GM23248 (cell line): ENCODE measurements around the gene SBF2. TPM values are rescaled to one million over a fixed set of nuclear protein-coding genes. Genes with fewer than 3 reads are reported as not detected.

Source experiments
- DNase-seq: peaks from one replicate; pipeline ENCODE4 v3.0.0-alpha.2; 2015
- H2AFZ ChIP-seq: fragments of 200-600 bp; sonication (generic); 2 replicates; pipeline ENCODE4 v1.6.1; 2016; ENCODE audit warnings: antibody characterized with exemption
- H3F3A ChIP-seq: fragments of 200-600 bp; sonication (generic); 2 replicates; pipeline ENCODE4 v1.6.1; 2016; ENCODE audit warnings: mild to moderate bottlenecking, antibody characterized with exemption, mixed run types; ENCODE audit not compliant: insufficient read depth
- H3K27ac ChIP-seq: fragments of 200-600 bp; sonication (generic); 2 replicates; pipeline ENCODE4 v1.5.1; 2016; ENCODE audit warnings: mild to moderate bottlenecking
- H3K27me3 ChIP-seq: fragments of 200-600 bp; sonication (generic); replicated peaks from 2 replicates; pipeline ENCODE4 v1.6.1; 2016; ENCODE audit warnings: mild to moderate bottlenecking; ENCODE audit not compliant: insufficient read depth
- H3K36me3 ChIP-seq: fragments of 200-600 bp; sonication (generic); 2 replicates; pipeline ENCODE4 v1.6.1; 2016; ENCODE audit warnings: low read depth, mild to moderate bottlenecking
- H3K4me1 ChIP-seq: fragments of 200-600 bp; sonication (generic); 2 replicates; pipeline ENCODE4 v1.6.1; 2016; ENCODE audit warnings: mild to moderate bottlenecking; ENCODE audit not compliant: insufficient read depth
- H3K4me2 ChIP-seq: fragments of 200-600 bp; sonication (generic); one replicate; pipeline ENCODE4 v1.6.1; 2016; ENCODE audit warnings: mild to moderate bottlenecking; ENCODE audit not compliant: unreplicated experiment
- H3K4me3 ChIP-seq: fragments of 200-600 bp; sonication (generic); 2 replicates; pipeline ENCODE4 v1.5.1; 2016; ENCODE audit warnings: mild to moderate bottlenecking
- H3K79me2 ChIP-seq: fragments of 200-600 bp; sonication (generic); 2 replicates; pipeline ENCODE4 v1.6.1; 2016; ENCODE audit warnings: mild to moderate bottlenecking; ENCODE audit not compliant: insufficient read depth
- H3K9ac ChIP-seq: fragments of 200-600 bp; sonication (generic); 2 replicates; pipeline ENCODE4 v1.6.1; 2016; ENCODE audit warnings: mild to moderate bottlenecking
- H3K9me2 ChIP-seq: fragments of 200-600 bp; sonication (generic); 2 replicates; pipeline ENCODE4 v1.6.1; 2016; ENCODE audit warnings: mixed run types, mild to moderate bottlenecking, moderate library complexity; ENCODE audit not compliant: insufficient read depth
- H3K9me3 ChIP-seq: fragments of 200-600 bp; sonication (generic); one replicate; pipeline ENCODE4 v1.6.1; 2017; ENCODE audit warnings: low read depth
- H4K20me1 ChIP-seq: fragments of 200-600 bp; sonication (generic); 2 replicates; pipeline ENCODE4 v1.6.0; 2016; ENCODE audit not compliant: insufficient read depth
- EZH2 ChIP-seq: fragments of 200-600 bp; sonication (generic); IDR thresholded peaks from 2 replicates; pipeline ENCODE4 v1.6.1; 2018; ENCODE audit warnings: antibody characterized with exemption, mild to moderate bottlenecking; ENCODE audit not compliant: insufficient read depth, poor library complexity, severe bottlenecking
- EZH2phosphoT487 ChIP-seq: fragments of 200-600 bp; sonication (generic); IDR thresholded peaks from 2 replicates; pipeline ENCODE4 v1.6.1; 2018; ENCODE audit warnings: antibody characterized with exemption, moderate library complexity, mild to moderate bottlenecking, low read depth; ENCODE audit not compliant: insufficient read depth
- WGBS, 2 experiments: methylation state at CpG; one replicate each; pipeline ENCODE4 v1.1.6; 2015 to 2017; ENCODE audit warnings: low lambda C conversion rate in 2 of 2, low coverage in 1 of 2; ENCODE audit errors: missing lambda C conversion rate in 2 of 2; 5-methylcytosine and 5-hydroxymethylcytosine counted together
- in situ Hi-C: fragments of 300-500 bp; cut with MboI; formaldehyde crosslinking; loops from 2 replicates; pipeline ENCODE4 v1.15.0; 2020
- polyA plus RNA-seq: library from polyadenylated mRNA; unstranded; fragments of >200 nt; fragmentation: Nextera tagmentation; extraction: Ambion mirVana; gene quantifications from 2 replicates; pipeline ENCODE4 v1.2.1, GENCODE V29; 2016
- total RNA-seq: library from RNA; depleted of rRNA; stranded (reverse); fragments of >200 nt; shearing (Covaris generic); gene quantifications from 2 replicates; pipeline ENCODE4 v1.2.3, GENCODE V29; 2014

Gene SBF2
- total and polyA plus RNA-seq, 2 experiments from 2014 or later = 21.9 to 32.7 TPM

GRCh38 chr11:9862981-9863380 lies 431.0 kb downstream of the SBF2 start:
- peaks cover 14% of the 10 kb centered on the region; the same call in 1 of the 2 replicates for H3K79me2 ChIP-seq
- H3K9ac ChIP-seq = no peak overlapping the region
- H2AFZ ChIP-seq = 0 out of 2 replicates have a peak overlapping the region, but pooled peaks have one; percentile 12
- no peaks in the 10 kb centered on the region for H4K20me1 ChIP-seq
- no peak overlapping the region for H3K4me3 ChIP-seq
- WGBS, 2 experiments = 70 to 77% methylated on average over 2 of the region's 2 CpGs
- H3K4me1 ChIP-seq = peaks cover 27% of the 10 kb centered on the region
- H3F3A ChIP-seq = peaks cover 15% of the 10 kb centered on the region; the same call in 1 of the 2 replicates
- DNase-seq = no peak
- in situ Hi-C loops = no loop called here
- no peaks in the 10 kb centered on the region for H3K9me3 ChIP-seq
- no peaks in the 10 kb centered on the region for H3K36me3 ChIP-seq
- no peaks in the 10 kb centered on the region for H3K27me3 ChIP-seq
- H3K4me2 ChIP-seq = no peak overlapping the region
- H3K27ac ChIP-seq = no peak overlapping the region
- H3K9me2 ChIP-seq = no peaks in the 10 kb centered on the region
- TF ChIP-seq EZH2 (no peak), EZH2phosphoT487 (no peak)

- H3K4me1 ChIP-seq = peaks cover 32% of the 10 kb centered on the region
- 75 to 78% methylated on average over 4 of the region's 4 CpGs for WGBS, 2 experiments
- DNase-seq = peak; percentile 73
- peaks cover 14% of the 10 kb centered on the region; the same call in 1 of the 2 replicates for H3K79me2 ChIP-seq
- no peak overlapping the region for H3K4me3 ChIP-seq
- no peaks in the 10 kb centered on the region for H3K9me2 ChIP-seq
- H3K27ac ChIP-seq = no peak overlapping the region
- in situ Hi-C loops = no loop called here
- peaks cover 19% of the 10 kb centered on the region for H3F3A ChIP-seq
- H4K20me1 ChIP-seq = no peaks in the 10 kb centered on the region
- H3K4me2 ChIP-seq = no peak overlapping the region
- H3K9me3 ChIP-seq = no peaks in the 10 kb centered on the region
- no peaks in the 10 kb centered on the region for H3K36me3 ChIP-seq
- no peak overlapping the region for H2AFZ ChIP-seq
- H3K27me3 ChIP-seq = no peaks in the 10 kb centered on the region
- H3K9ac ChIP-seq = no peak overlapping the region
- TF ChIP-seq EZH2phosphoT487 = no peak
- TF ChIP-seq EZH2 = no peak
Measured at GRCh38 chr11:9861860-9862725, 431.9 kb downstream of the SBF2 start.

- H3K27me3 ChIP-seq = no peaks in the 10 kb centered on the region
- H3K9me3 ChIP-seq = no peaks in the 10 kb centered on the region
- H3K79me2 ChIP-seq = no peaks in the 10 kb centered on the region; the same call in 1 of the 2 replicates
- peak; percentile 64 for DNase-seq
- 68 to 76% methylated on average over 5 of the region's 5 CpGs for WGBS, 2 experiments
- no peaks in the 10 kb centered on the region for H4K20me1 ChIP-seq
- H3K36me3 ChIP-seq = 0 out of 2 replicates have a peak, but pooled peaks cover 2% of the 10 kb centered on the region
- in situ Hi-C loops = no loop called here
- peak overlapping the region; percentile 15; the same call in 1 of the 2 replicates for H3K9ac ChIP-seq
- no peak overlapping the region for H3K4me3 ChIP-seq
- TF ChIP-seq EZH2 (no peak), EZH2phosphoT487 (no peak)
- no peaks in the 10 kb centered on the region for H3K9me2 ChIP-seq
- peaks cover 41% of the 10 kb centered on the region for H3F3A ChIP-seq
- peak overlapping the region; percentile 3 for H3K4me2 ChIP-seq
- H3K4me1 ChIP-seq = peaks cover 51% of the 10 kb centered on the region
- no peak overlapping the region for H2AFZ ChIP-seq
- peak overlapping the region; percentile 72 for H3K27ac ChIP-seq
Measured at GRCh38 chr11:9859554-9860305, 434.3 kb downstream of the SBF2 start.

- Histone ChIP-seq H3K4me3 (no peak overlapping the region), H3K4me2 (peak overlapping the region; percentile 3), H3K9me2 (no peaks in the 10 kb centered on the region), H3F3A (peaks cover 48% of the 10 kb centered on the region), H3K36me3 (0 out of 2 replicates have a peak, but pooled peaks cover 5% of the 10 kb centered on the region), H3K4me1 (peaks cover 57% of the 10 kb centered on the region), H3K27me3 (no peaks in the 10 kb centered on the region), H2AFZ (no peak overlapping the region), H3K9ac (no peak overlapping the region), H3K27ac (peak overlapping the region; percentile 72), H3K9me3 (no peaks in the 10 kb centered on the region), H4K20me1 (no peaks in the 10 kb centered on the region), H3K79me2 (no peaks in the 10 kb centered on the region; the same call in 1 of the 2 replicates)
- in situ Hi-C loops = no loop called here
- TF ChIP-seq EZH2phosphoT487 = no peak
- TF ChIP-seq EZH2 = no peak
- WGBS, 2 experiments = 81 to 83% methylated on average over 2 of the region's 2 CpGs
- peak; percentile 14 for DNase-seq
Measured at GRCh38 chr11:9858822-9859221, 435.2 kb downstream of the SBF2 start.
